Large intestine (tissue), 3 donors: ENCODE measurements around the gene MYL4. TPM values are rescaled to one million over a fixed set of nuclear protein-coding genes. Genes with fewer than 3 reads are reported as not detected.
A peak's percentile ranks its signal among the peaks of the same experiment; 100 is the strongest.
"Not testable (repeated sequence)": the region's sequence is repeated elsewhere in the genome, so short reads cannot be mapped to it uniquely, and the experiment has no call there.

Experiments
- DNase-seq, 2 donors: peaks; one replicate each; pipeline versions ENCODE4 v3.0.0 to v3.0.0-alpha.2; 2013
- H3K27ac ChIP-seq: one replicate; pipeline ENCODE4 v1.5.1; 2013; ENCODE audit warnings: low read length
- H3K27me3 ChIP-seq: 2 replicates; pipeline ENCODE4 v1.6.1; 2013; ENCODE audit warnings: low read length; ENCODE audit not compliant: control insufficient read depth, insufficient read depth
- H3K36me3 ChIP-seq: 2 replicates; pipeline ENCODE4 v1.6.1; 2013; ENCODE audit warnings: low read length; ENCODE audit not compliant: control insufficient read depth, insufficient read depth
- H3K4me1 ChIP-seq: one replicate; pipeline ENCODE4 v1.6.1; 2013; ENCODE audit warnings: low read length; ENCODE audit not compliant: control insufficient read depth, insufficient read depth
- H3K4me3 ChIP-seq: one replicate; pipeline ENCODE4 v1.5.1; 2013; ENCODE audit warnings: low read length
- H3K9me3 ChIP-seq: one replicate; pipeline ENCODE4 v1.6.1; 2013; ENCODE audit warnings: mild to moderate bottlenecking, low read depth, low read length, moderate library complexity; ENCODE audit not compliant: control insufficient read depth
- WGBS: methylation state at CpG from one replicate; pipeline ENCODE4 v1.1.5; 2013; ENCODE audit warnings: low lambda C conversion rate; ENCODE audit not compliant: insufficient coverage; 5-methylcytosine and 5-hydroxymethylcytosine counted together
- polyA plus RNA-seq: library from polyadenylated mRNA; unstranded; fragments of 120-200 nt; gene quantifications from one replicate; pipeline ENCODE4 v1.2.1, GENCODE V29; 2013

Gene MYL4
- polyA plus RNA-seq, 1 donor = 5.0 TPM

DNA sequence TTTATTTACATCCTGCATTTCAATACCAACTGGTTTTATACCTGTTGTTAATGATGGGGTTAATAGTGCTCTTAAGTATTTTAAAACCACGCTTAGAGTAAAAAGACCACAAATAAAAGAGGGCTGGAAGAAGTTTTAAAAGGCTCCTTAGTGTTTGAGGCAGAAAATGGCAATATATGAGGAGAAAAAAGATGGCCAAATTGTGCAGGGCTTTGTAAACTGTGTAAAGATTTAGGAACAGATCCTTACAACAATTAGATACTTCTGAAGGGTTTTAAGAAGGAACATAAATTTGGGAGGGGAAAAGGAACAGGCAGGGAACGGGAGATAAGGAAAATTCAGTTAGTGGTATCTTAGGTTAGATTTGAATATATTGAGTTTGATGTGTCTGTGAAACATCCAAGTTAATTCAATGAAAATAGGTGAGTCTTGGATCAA lies 32.7 kb upstream of the MYL4 start:
- H3K27ac ChIP-seq = no peak overlapping the region
- H3K36me3 ChIP-seq = peaks cover 35% of the 10 kb centered on the region
- H3K27me3 ChIP-seq = no peaks in the 10 kb centered on the region
- no peak overlapping the region for H3K4me3 ChIP-seq
- no peak for DNase-seq
- WGBS = 92% methylated on average over 2 of the region's 2 CpGs
- no peaks in the 10 kb centered on the region for H3K4me1 ChIP-seq
- no peaks in the 10 kb centered on the region for H3K9me3 ChIP-seq

DNA sequence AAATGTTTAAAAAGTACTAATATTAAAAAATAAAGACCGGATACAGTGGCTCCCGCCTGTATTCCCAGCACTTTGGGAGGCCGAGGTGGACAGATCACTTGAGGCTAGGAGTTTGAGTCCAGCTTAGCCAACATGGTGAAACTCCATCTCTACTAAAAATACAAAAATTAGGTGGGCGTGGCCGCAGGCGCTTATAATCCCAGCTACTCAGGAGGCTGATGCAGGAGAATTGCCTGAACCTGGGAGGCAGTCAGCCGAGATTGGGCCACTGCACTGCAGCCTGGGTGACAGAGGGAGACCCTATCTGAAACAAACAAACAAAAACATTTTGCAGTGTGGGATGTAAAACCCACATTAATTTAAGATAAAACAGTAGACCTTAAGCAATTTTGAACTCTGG lies 31.9 kb upstream of the MYL4 start:
- Histone ChIP-seq H3K4me1 (no peaks in the 10 kb centered on the region), H3K27ac (no peak overlapping the region), H3K9me3 (no peaks in the 10 kb centered on the region), H3K27me3 (no peaks in the 10 kb centered on the region), H3K4me3 (no peak overlapping the region), H3K36me3 (peaks cover 35% of the 10 kb centered on the region)
- DNase-seq = no peak
- 100% methylated on average over 1 of the region's 7 CpGs for WGBS

GRCh38 chr17:47179141-47179540 lies 30.0 kb upstream of the MYL4 start:
- Histone ChIP-seq H3K4me3 (no peak overlapping the region), H3K4me1 (no peaks in the 10 kb centered on the region), H3K36me3 (peaks cover 31% of the 10 kb centered on the region), H3K27me3 (no peaks in the 10 kb centered on the region), H3K9me3 (no peaks in the 10 kb centered on the region), H3K27ac (no peak overlapping the region)
- DNase-seq = no peak
- WGBS = no CpG with 5 or more reads among the region's 3 CpGs

DNA sequence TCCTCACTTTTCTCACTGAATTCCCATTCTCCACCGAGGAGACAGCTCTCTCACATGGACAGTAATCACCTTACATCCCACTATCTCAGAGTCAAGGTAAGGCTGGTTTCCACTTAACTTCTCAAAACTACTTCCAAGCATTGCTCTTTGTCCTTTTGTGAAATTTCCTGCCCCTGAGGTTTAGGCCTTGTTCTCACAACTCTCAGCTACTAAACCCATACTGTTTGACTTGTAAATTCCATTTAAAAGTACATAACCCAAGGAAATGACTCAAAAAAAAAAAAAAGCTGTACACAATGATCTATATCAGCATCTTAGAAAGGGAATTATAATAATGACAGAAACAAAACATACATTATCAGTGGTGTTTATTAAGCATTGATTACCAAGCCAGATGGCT lies 28.8 kb upstream of the MYL4 start:
- H3K36me3 ChIP-seq = peaks cover 28% of the 10 kb centered on the region
- no peaks in the 10 kb centered on the region for H3K9me3 ChIP-seq
- H3K4me3 ChIP-seq = no peak overlapping the region
- no peak for DNase-seq
- H3K27ac ChIP-seq = no peak overlapping the region
- no CpG with 5 or more reads among the region's 1 CpG for WGBS
- H3K27me3 ChIP-seq = no peaks in the 10 kb centered on the region
- no peaks in the 10 kb centered on the region for H3K4me1 ChIP-seq

DNA sequence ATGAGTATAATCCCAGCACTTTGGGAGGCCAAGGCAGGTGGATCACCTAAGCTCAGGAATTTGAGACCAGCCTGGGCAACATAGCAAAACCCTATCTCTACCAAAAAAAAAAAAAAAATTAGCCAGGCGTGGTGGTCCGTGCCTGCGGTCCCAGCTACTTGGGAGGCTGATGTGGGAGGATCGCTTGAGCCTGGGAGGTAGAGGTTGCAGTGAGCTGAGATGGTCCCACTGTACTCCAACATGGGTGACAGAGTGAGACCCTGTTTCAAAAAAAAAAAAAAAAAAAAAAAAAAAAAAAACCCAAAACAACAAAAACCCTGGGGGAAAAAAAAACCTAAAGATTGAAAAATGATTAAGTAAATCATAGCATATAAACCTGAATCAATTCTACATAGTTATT lies 28.2 kb upstream of the MYL4 start:
- H3K27me3 ChIP-seq, H3K4me3 ChIP-seq, H3K4me1 ChIP-seq, H3K27ac ChIP-seq, DNase-seq, H3K9me3 ChIP-seq: not testable (repeated sequence)
- no CpG with 5 or more reads among the region's 4 CpGs for WGBS
- H3K36me3 ChIP-seq = peaks cover 25% of the 10 kb centered on the region

- Histone ChIP-seq H3K4me3 (no peak overlapping the region), H3K27ac (no peak overlapping the region), H3K4me1 (no peaks in the 10 kb centered on the region), H3K36me3 (peaks cover 7% of the 10 kb centered on the region), H3K27me3 (no peaks in the 10 kb centered on the region), H3K9me3 (no peaks in the 10 kb centered on the region)
- 100% methylated on average over 1 of the region's 6 CpGs for WGBS
- no peak for DNase-seq
These were observed 24.5 kb upstream of the MYL4 start for GRCh38 chr17:47184681-47185080.

- H3K4me3 ChIP-seq = peak overlapping the region; percentile 83
- no peak for DNase-seq
- no CpG with 5 or more reads among the region's 15 CpGs for WGBS
- no peaks in the 10 kb centered on the region for H3K27me3 ChIP-seq
- no peaks in the 10 kb centered on the region for H3K4me1 ChIP-seq
- peak overlapping the region; percentile 86 for H3K27ac ChIP-seq
- H3K9me3 ChIP-seq = no peaks in the 10 kb centered on the region
- H3K36me3 ChIP-seq = no peaks in the 10 kb centered on the region
These were observed 20.8 kb upstream of the MYL4 start for GRCh38 chr17:47188271-47188875.

GRCh38 chr17:47188876-47189731 lies 20.0 kb upstream of the MYL4 start, which contains the start of gene CDC27:
Gene CDC27 (minus strand): TSS chr17:47189295. CDS start chr17:47189172, 123 bp downstream.
- peak; percentile 98 for DNase-seq

DNA sequence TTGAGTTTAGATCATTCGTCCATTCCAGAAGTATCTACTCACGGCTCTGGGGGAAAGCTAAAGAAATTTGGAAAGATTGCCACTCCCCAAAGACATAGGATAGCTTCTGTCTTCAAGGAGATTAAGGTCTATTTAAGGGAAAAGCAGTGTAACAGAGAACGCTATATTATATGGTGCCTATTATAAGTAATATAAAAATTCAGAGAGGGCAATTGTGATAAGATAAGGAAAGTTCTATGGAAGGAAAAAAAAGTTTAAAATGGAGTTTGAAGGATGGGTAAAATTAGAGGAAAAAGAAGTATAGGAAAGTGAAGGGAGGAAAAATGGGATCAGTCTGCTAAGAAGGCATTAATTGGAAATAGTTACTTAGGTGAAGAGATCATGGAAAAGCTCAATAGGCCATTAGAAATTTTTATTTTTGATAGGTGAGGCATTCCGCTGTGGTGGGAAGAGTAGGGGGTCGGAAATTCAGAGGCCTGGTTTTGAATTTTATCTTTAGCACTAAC lies 19.4 kb upstream of the MYL4 start:
- no peak for DNase-seq
- Histone ChIP-seq H3K36me3 (no peaks in the 10 kb centered on the region), H3K27me3 (no peaks in the 10 kb centered on the region), H3K4me1 (no peaks in the 10 kb centered on the region), H3K27ac (peak overlapping the region; percentile 41), H3K9me3 (no peaks in the 10 kb centered on the region), H3K4me3 (peak overlapping the region; percentile 83)
- 6% methylated on average over 2 of the region's 5 CpGs for WGBS

More at GRCh38 chr17:47188876-47189731, 20.0 kb upstream of the MYL4 start, which contains the start of gene CDC27:
- Histone ChIP-seq H3K27me3 (no peaks in the 10 kb centered on the region), H3K36me3 (no peaks in the 10 kb centered on the region), H3K4me1 (no peaks in the 10 kb centered on the region), H3K9me3 (no peaks in the 10 kb centered on the region), H3K27ac (peak within 1 kb of the TSS; percentile 86), H3K4me3 (peak within 1 kb of the TSS; percentile 83)
- WGBS = 0% methylated on average over 3 of the region's 64 CpGs

DNA sequence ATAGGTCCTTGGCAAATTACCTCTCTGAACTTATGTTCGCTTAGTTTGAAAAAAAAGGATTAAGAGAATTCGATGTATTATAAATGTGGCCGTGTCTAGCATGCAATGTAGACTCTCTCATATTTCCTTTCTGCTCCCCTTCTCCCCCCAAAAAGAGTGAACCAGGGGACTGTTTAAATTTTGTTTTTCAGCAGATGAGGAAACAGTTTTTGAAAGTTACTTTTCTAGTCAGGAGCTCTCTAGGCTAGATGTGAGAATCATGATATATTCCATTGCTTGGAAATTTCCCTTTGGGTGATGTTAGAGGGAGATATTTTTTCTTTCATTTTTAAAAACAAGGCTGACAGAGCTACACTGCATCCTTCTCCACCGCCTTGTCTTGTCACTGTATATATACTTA lies 18.9 kb upstream of the MYL4 start:
- Histone ChIP-seq H3K4me3 (no peak overlapping the region), H3K36me3 (no peaks in the 10 kb centered on the region), H3K9me3 (no peaks in the 10 kb centered on the region), H3K4me1 (no peaks in the 10 kb centered on the region), H3K27ac (no peak overlapping the region), H3K27me3 (no peaks in the 10 kb centered on the region)
- DNase-seq = no peak
- no CpG with 5 or more reads among the region's 4 CpGs for WGBS
